A549 (cell line): ENCODE results near the gene LRIG3. TPM values are rescaled to one million over a fixed set of nuclear protein-coding genes. Genes with fewer than 3 reads are reported as not detected.
A peak's percentile ranks its signal among the peaks of the same experiment; 100 is the strongest.

Experiments used
- ATAC-seq, 2 experiments: fragments of 200-7000 bp in 1 of 2; fragments of >200 bp in 1 of 2; cut with Nextera tagmentation in 1 of 2; cut with Tn5 transposase in 1 of 2; 3 replicates each; pipeline versions ENCODE4 v1.8.0 to v1.9.1; 2018 to 2020; ENCODE audit warnings: mild to moderate bottlenecking in 1 of 2, moderate library complexity in 1 of 2
- CTCF ChIA-PET: fragments of 300-600 bp; sonication (Branson Sonifier 250); formaldehyde crosslinking; extraction: SDS; loops from one replicate; lab custom pipeline; 2021; ENCODE audit warnings: antibody characterized with exemption, inconsistent platforms; lab: Yijun Ruan, JAX
- POLR2A ChIA-PET: fragments of 350-600 bp; formaldehyde crosslinking; extraction: SDS; loops from one replicate; lab custom pipeline; 2021; ENCODE audit warnings: antibody characterized with exemption, inconsistent platforms; lab: Yijun Ruan, JAX
- DNase-seq, 2 experiments: peaks; one replicate each; pipeline versions ENCODE4 v3.0.0 to v3.0.0-alpha.2; 2011 to 2016; ENCODE audit warnings: low read depth in 1 of 2, low spot score in 1 of 2
- FAIRE-seq: peaks from 2 replicates; lab custom pipeline; 2011; peaks lifted over from hg19 to GRCh38; lab: Jason Lieb, UNC
- H3K27ac ChIP-seq, 2 experiments: fragments of >200 bp; sonication (Bioruptor Twin); formaldehyde crosslinking; 3 replicates each; pipeline ENCODE4 v1.5.1; 2016 to 2017
- H3K4me1 ChIP-seq: fragments of >200 bp; sonication (Bioruptor Twin); formaldehyde crosslinking; 3 replicates; pipeline ENCODE4 v1.6.1; 2016
- H3K4me2 ChIP-seq: fragments of >200 bp; sonication (Bioruptor Twin); formaldehyde crosslinking; 3 replicates; pipeline ENCODE4 v1.6.1; 2016
- H3K4me3 ChIP-seq: fragments of >200 bp; sonication (Bioruptor Twin); formaldehyde crosslinking; 3 replicates; pipeline ENCODE4 v1.5.1; 2016
- H3K9me3 ChIP-seq: fragments of >200 bp; sonication (Bioruptor Twin); formaldehyde crosslinking; 3 replicates; pipeline ENCODE4 v1.6.1; 2016
- BHLHE40 ChIP-seq: IDR thresholded peaks from 2 replicates; pipeline ENCODE4 v1.6.1; 2012; ENCODE audit warnings: low read depth, low read length, inconsistent platforms
- CBX2 ChIP-seq: fragments of 200-600 bp; sonication (generic); IDR thresholded peaks from 2 replicates; pipeline ENCODE4 v1.6.1; 2016; ENCODE audit warnings: low read depth, mild to moderate bottlenecking, borderline replicate concordance
- CEBPB ChIP-seq, 2 experiments: fragments of >200 bp in 1 of 2; sonication (Bioruptor Twin) in 1 of 2; formaldehyde crosslinking in 1 of 2; IDR thresholded peaks; 2 replicates each; pipeline ENCODE4 v1.6.1; 2012 to 2016
- EHF ChIP-seq: fragments of 250-450 bp; sonication (Bioruptor Pico); IDR thresholded peaks from 2 replicates; pipeline ENCODE4 v1.5.0; 2020; ENCODE audit warnings: mild to moderate bottlenecking
- EP300 ChIP-seq, 2 experiments: fragments of >200 bp; sonication (Bioruptor Twin); formaldehyde crosslinking; IDR thresholded peaks; 2 replicates in 1 of 2; 3 replicates in 1 of 2; pipeline ENCODE4 v1.6.1; 2016 to 2017
- FOSB ChIP-seq: fragments of 250-450 bp; sonication (Bioruptor Pico); IDR thresholded peaks from 2 replicates; pipeline ENCODE4 v1.5.0; 2020; ENCODE audit warnings: mild to moderate bottlenecking, moderate library complexity
- GATA3 ChIP-seq: IDR thresholded peaks from 2 replicates; pipeline ENCODE4 v1.6.1; 2012; ENCODE audit warnings: borderline replicate concordance
- HDAC2 ChIP-seq: fragments of 200-600 bp; sonication (generic); IDR thresholded peaks from 2 replicates; pipeline ENCODE4 v1.6.1; 2016
- KDM1A ChIP-seq: fragments of 200-600 bp; sonication (generic); IDR thresholded peaks from 2 replicates; pipeline ENCODE4 v1.6.1; 2016; ENCODE audit warnings: low read depth, mild to moderate bottlenecking
- KDM5A ChIP-seq: fragments of 200-600 bp; sonication (generic); IDR thresholded peaks from 2 replicates; pipeline ENCODE4 v1.6.1; 2016; ENCODE audit warnings: antibody characterized with exemption, mild to moderate bottlenecking
- MAFK ChIP-seq: fragments of 450-650 bp; IDR thresholded peaks from 2 replicates; pipeline ENCODE4 v1.6.1; 2014; ENCODE audit not compliant: partially characterized antibody
- MYC ChIP-seq: IDR thresholded peaks from 2 replicates; pipeline ENCODE4 v1.6.1; 2012; ENCODE audit warnings: mild to moderate bottlenecking, inconsistent platforms, low read length, improper control_type of control experiment, borderline replicate concordance
- NFE2L2 ChIP-seq: fragments of 150-350 bp; conservative IDR thresholded peaks from 2 replicates; pipeline ENCODE4 v1.6.1; 2014; ENCODE audit warnings: low read length
- NPAS2 ChIP-seq: fragments of 250-450 bp; sonication (Bioruptor Pico); IDR thresholded peaks from 2 replicates; pipeline ENCODE4 v1.8.0; 2022; ENCODE audit warnings: mild to moderate bottlenecking, moderate library complexity, borderline replicate concordance
- POLR2AphosphoS2 ChIP-seq: conservative IDR thresholded peaks from 2 replicates; pipeline ENCODE4 v1.6.1; 2012; ENCODE audit warnings: low read length, improper control_type of control experiment, inconsistent platforms
- RARB ChIP-seq: fragments of 250-450 bp; sonication (Bioruptor Pico); IDR thresholded peaks from 2 replicates; pipeline ENCODE4 v1.8.0; 2021; ENCODE audit warnings: mild to moderate bottlenecking, moderate library complexity
- RCOR1 ChIP-seq: fragments of 150-350 bp; IDR thresholded peaks from 2 replicates; pipeline ENCODE4 v1.6.1; 2014; ENCODE audit warnings: antibody characterized with exemption, low read length, low read depth
- RFX5 ChIP-seq: fragments of 450-650 bp; IDR thresholded peaks from 2 replicates; pipeline ENCODE4 v1.7.1; 2014; ENCODE audit warnings: antibody characterized with exemption, mild to moderate bottlenecking, moderate library complexity
- RNF2 ChIP-seq: fragments of 200-600 bp; sonication (generic); IDR thresholded peaks from 2 replicates; pipeline ENCODE4 v1.6.1; 2016; ENCODE audit warnings: low read depth, mild to moderate bottlenecking, antibody characterized with exemption, moderate library complexity, borderline replicate concordance
- SREBF2 ChIP-seq: fragments of 450-650 bp; IDR thresholded peaks from 2 replicates; pipeline ENCODE4 v1.6.1; 2014; ENCODE audit warnings: mild to moderate bottlenecking, moderate library complexity
- TP53 ChIP-seq: fragments of 250-450 bp; sonication (Bioruptor Pico); IDR thresholded peaks from 2 replicates; pipeline ENCODE4 v1.5.0; 2021; ENCODE audit warnings: mild to moderate bottlenecking, moderate library complexity
- ZC3H11A ChIP-seq: fragments of 450-650 bp; IDR thresholded peaks from 2 replicates; pipeline ENCODE4 v1.6.1; 2014; ENCODE audit warnings: antibody characterized with exemption, mild to moderate bottlenecking
- ZNF302 ChIP-seq: fragments of 250-450 bp; sonication (Bioruptor Pico); IDR thresholded peaks from 2 replicates; pipeline ENCODE4 v1.9.0; 2021; ENCODE audit warnings: inconsistent platforms, mild to moderate bottlenecking, moderate library complexity
- ZSCAN20 ChIP-seq: fragments of 250-450 bp; sonication (Bioruptor Pico); IDR thresholded peaks from 2 replicates; pipeline ENCODE4 v1.8.0; 2022; ENCODE audit warnings: mild to moderate bottlenecking, moderate library complexity
- WGBS: methylation state at CpG from one replicate; pipeline ENCODE4 v1.1.6; 2017; ENCODE audit errors: missing lambda C conversion rate; 5-methylcytosine and 5-hydroxymethylcytosine counted together
- polyA plus RNA-seq, 4 experiments: library from polyadenylated mRNA; depleted of rRNA in 3 of 4; stranded (reverse); fragments of >200 nt; fragmentation: RNase III in 1 of 4; extraction: RNeasy Plus Mini Kit Qiagen cat#74134 plus additional on column Dnase treatment in 1 of 4; gene quantifications; 2 replicates in 3 of 4; 3 replicates in 1 of 4; pipeline ENCODE4 v1.2.3, GENCODE V29; 2011 to 2017
- TF ChIP-seq, protein P1 (sequence below): fragments of >200 bp; sonication (Bioruptor Twin); formaldehyde crosslinking; IDR thresholded peaks from 2 replicates; pipeline ENCODE4 v1.6.1; 2016
- TF ChIP-seq, protein P2 (sequence below): IDR thresholded peaks from 2 replicates; pipeline ENCODE4 v1.6.1; 2012

The LRIG3 gene
- polyA plus RNA-seq, 2 of the 4 experiments (the other 2 are of a cell fraction) = 3.7 to 16.4 TPM

DNA sequence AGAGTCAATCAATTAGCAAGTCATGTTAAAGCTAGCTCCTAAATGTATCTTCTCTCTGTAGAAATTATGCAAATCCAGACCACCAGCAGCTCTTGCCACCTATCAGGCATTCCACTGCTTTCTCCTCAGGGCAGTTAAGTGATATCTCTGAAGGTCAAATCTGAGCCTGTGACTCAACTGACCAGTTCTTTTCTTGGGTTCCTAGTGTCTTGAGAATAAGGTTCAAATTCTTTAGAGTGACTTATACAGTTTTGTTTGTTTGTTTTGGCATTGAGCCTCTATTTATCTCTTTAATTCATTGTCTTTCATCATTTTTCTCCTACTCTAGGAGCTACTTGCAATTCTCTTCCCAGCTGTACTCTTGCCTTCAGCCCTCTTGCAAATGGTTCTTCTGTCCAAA is 2.5 kb upstream of the LRIG3 start:
- no peak for ATAC-seq
- H3K4me2 ChIP-seq = peak overlapping the region; percentile 2; the same call in 1 of the 3 replicates
- CTCF ChIA-PET = no interaction called here
- H3K4me3 ChIP-seq = no peak overlapping the region
- POLR2A ChIA-PET = no interaction called here
- no peaks in the 10 kb centered on the region for H3K9me3 ChIP-seq
- no peak overlapping the region for H3K27ac ChIP-seq
- no peak for FAIRE-seq
- peaks cover 25% of the 10 kb centered on the region for H3K4me1 ChIP-seq
- TF ChIP-seq EP300 (IDR thresholded peaks at IDR 0.05) (peak in 1 of 2 experiments; percentile 15; a peak in 1 of 5 replicates), RFX5 (no peak), BHLHE40 (no peak), NFE2L2 (peak; percentile 35; the same call in 1 of the 2 replicates)
- peak in 1 of 2 experiments; percentile 15 for DNase-seq

DNA sequence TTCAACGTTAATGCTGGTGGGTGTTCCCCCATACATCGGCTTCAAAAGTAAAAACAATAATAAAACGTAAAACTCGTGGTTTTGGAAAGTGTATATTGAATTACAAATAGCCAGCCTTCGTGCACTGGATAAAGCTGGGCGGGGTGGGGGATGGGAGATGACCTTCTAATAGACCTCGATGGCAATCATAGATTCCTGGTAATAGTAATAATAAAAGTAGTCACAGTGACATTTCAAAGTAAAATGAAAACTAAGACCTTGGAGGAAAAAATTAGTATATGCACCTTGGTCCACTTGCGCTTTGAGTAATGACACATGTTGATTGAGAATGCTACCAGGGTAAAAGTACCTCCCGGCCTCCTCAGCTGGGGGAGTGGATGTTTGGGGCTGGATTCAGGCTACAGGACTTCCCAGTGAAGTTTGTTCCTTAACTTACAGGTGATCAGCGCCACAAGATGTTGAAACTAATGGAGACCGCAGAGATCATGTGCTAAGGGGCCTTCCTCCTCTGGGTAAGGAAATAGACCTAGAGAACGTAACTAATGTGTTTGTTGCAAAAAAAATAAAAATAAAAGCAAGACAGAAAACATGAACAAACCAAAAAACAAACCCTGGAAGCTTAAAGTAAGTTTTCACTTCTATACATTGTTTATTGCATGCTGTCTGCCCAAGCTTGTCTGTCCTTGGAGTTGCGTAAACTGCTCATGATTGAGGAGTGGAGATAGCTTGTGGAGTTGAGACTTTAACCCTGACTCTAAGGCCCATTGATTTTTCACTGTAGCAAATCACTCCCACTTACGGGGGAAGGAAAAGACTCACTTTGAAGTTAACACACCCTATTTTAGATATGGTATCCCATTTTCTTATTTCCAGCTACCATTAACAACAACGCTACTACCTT is 907 bp upstream of the LRIG3 start:
- POLR2A ChIA-PET = interaction anchor here (0.5 to 1.9 kb wide), 3 partner anchors 8 to 134 kb away, joined by 3 to 4 read pairs (median 3); no protein-coding TSS in a partner anchor
- DNase-seq (no peak), ATAC-seq (no peak), FAIRE-seq (no peak)
- 55% methylated on average over 15 of the region's 15 CpGs for WGBS
- peak overlapping the region; percentile 83 to 89 for H3K27ac ChIP-seq
- peak overlapping the region; percentile 75 for H3K4me2 ChIP-seq
- peaks cover 40% of the 10 kb centered on the region for H3K4me1 ChIP-seq
- TF ChIP-seq TP53 (CRISPR knock-in tag) (no peak), CEBPB (IDR thresholded peaks at IDR 0.05) (peak in 1 of 2 experiments; percentile 6; a peak in 1 of 4 replicates), RCOR1 (no peak), KDM5A (no peak)
- TF ChIP-seq, protein P1, sequence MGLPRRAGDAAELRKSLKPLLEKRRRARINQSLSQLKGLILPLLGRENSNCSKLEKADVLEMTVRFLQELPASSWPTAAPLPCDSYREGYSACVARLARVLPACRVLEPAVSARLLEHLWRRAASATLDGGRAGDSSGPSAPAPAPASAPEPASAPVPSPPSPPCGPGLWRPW = no peak
- CTCF ChIA-PET = interaction anchor here (0.7 to 1.0 kb wide), 3 partner anchors 10 to 44 kb away, joined by 3 to 4 read pairs (median 4); no protein-coding TSS in a partner anchor
- H3K9me3 ChIP-seq = no peaks in the 10 kb centered on the region
- H3K4me3 ChIP-seq = peak overlapping the region; percentile 68

DNA sequence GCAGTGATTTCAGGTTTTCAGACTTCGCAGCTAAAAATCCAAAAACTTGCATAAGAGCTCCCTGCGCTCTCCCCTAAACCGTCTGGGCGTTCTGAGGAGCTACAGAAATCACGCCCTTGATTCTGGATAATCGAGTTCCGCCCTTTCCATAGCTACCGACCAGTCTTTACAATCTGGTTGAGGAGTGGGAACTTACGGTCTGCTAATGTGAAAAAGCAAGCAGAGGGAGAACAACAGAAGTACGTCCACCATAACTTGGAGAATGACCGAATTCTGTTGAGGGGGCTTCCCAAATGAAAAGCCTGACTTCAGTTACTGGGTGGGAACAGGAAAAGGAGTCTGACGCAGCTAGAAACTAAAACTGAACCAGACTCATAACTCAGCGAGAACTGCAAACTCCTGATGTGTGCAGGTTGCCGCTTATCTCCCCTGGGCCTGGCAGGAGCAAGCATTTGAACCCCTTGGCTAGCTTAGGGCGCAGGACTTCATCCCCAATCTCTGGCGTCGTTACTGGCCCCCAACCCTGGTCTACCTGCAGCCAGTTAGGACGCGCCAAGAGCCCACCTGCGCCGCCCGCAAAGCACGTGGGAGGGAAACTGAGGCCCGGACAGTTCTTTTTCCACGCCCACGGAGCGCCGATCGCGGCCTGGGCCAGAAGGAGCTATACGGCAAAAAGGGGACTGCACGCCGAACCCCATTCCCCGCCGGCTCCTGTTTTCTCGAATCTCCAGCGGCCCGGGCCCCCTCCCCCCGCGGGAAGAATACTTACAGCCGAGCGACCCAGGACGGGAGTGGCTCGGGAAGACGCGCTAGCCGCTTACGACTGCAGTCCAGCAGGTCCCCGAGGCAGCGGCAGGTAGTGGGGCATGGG is 838 bp downstream of the LRIG3 start:
- POLR2A ChIA-PET = interaction anchor here (0.6 to 1.9 kb wide), 3 partner anchors 10 to 494 kb away, joined by 3 to 4 read pairs (median 3); no protein-coding TSS in a partner anchor
- Histone ChIP-seq H3K27ac (peak overlapping the region; percentile 83 to 89), H3K4me2 (peak overlapping the region; percentile 75), H3K9me3 (no peaks in the 10 kb centered on the region), H3K4me3 (peak overlapping the region; percentile 68), H3K4me1 (peaks cover 52% of the 10 kb centered on the region)
- CTCF ChIA-PET = interaction anchor here (0.8 to 1.2 kb wide), 6 partner anchors 19 to 570 kb away, joined by 3 to 4 read pairs (median 3); no protein-coding TSS in a partner anchor
- 3% methylated on average over 38 of the region's 50 CpGs for WGBS
- DNase-seq = peak; percentile 34 to 41
- peak; percentile 65 to 78 for ATAC-seq
- TF ChIP-seq MYC (0 out of 2 replicates have a peak, but pooled peaks have one; percentile 45), ZNF302 (CRISPR knock-in tag) (no peak), ZSCAN20 (CRISPR knock-in tag) (no peak), EP300 (IDR thresholded peaks at IDR 0.05) (no peak), HDAC2 (no peak), TP53 (CRISPR knock-in tag) (no peak)
- TF ChIP-seq, protein P1 = no peak
- TF ChIP-seq, protein P2, sequence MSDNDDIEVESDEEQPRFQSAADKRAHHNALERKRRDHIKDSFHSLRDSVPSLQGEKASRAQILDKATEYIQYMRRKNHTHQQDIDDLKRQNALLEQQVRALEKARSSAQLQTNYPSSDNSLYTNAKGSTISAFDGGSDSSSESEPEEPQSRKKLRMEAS = no peak
- FAIRE-seq = no peak

DNA sequence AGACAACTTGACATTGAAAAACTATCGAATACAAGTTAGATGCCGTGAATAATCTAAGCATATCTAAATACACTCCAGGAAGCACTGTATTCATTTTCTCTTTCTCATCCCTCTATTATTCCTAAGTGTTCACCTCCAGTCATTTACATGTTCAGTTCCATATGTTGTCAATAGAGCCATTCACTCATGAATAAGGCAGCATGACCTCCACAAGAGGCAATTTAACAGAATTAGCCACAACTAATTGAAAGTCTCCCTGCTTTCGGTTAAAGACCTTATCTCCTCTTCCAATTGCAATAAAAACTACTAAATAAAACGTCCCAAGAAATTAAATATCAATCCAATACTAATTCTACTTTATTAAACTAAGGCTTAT is 1.8 kb downstream of the LRIG3 start:
- Histone ChIP-seq H3K4me3 (peak overlapping the region; percentile 68; the same call in 2 of the 3 replicates), H3K27ac (no peak overlapping the region), H3K9me3 (no peaks in the 10 kb centered on the region), H3K4me2 (peak overlapping the region; percentile 75), H3K4me1 (peaks cover 50% of the 10 kb centered on the region)
- CTCF ChIA-PET = no interaction called here
- FAIRE-seq = no peak
- no peak for DNase-seq
- 75% methylated on average over 4 of the region's 4 CpGs for WGBS
- POLR2A ChIA-PET = no interaction called here
- ATAC-seq = no peak
- TF ChIP-seq KDM1A = no peak
- no peak for TF ChIP-seq EHF (CRISPR knock-in tag)
- no peak for TF ChIP-seq SREBF2
- TF ChIP-seq RARB (CRISPR knock-in tag) = no peak
- TF ChIP-seq ZNF302 (CRISPR knock-in tag) = no peak
- no peak for TF ChIP-seq CBX2
- TF ChIP-seq, protein P1 = no peak
- no peak for TF ChIP-seq ZC3H11A
- no peak for TF ChIP-seq FOSB (CRISPR knock-in tag)
- TF ChIP-seq EP300 (IDR thresholded peaks at IDR 0.05) = no peak
- no peak for TF ChIP-seq RNF2
- TF ChIP-seq MAFK = no peak
- TF ChIP-seq POLR2AphosphoS2 = no peak
- TF ChIP-seq GATA3 = no peak
- no peak for TF ChIP-seq NPAS2
